Parathyroid adenoma (tissue), 2 donors: Measurements from ENCODE around the gene MAPK6.

ENCODE experiments used
- H2AFZ ChIP-seq: fragments of 300-600 bp; sonication (generic); one replicate; pipeline ENCODE4 v1.7.0; 2017; ENCODE audit warnings: antibody characterized with exemption, mild to moderate bottlenecking
- H3K27ac ChIP-seq: fragments of 300-600 bp; sonication (generic); one replicate; pipeline ENCODE4 v1.7.0; 2017
- H3K27me3 ChIP-seq: fragments of 300-600 bp; sonication (generic); one replicate; pipeline ENCODE4 v1.7.0; 2017; ENCODE audit warnings: low read length; ENCODE audit not compliant: control insufficient read depth, insufficient read depth
- H3K36me3 ChIP-seq: fragments of 300-600 bp; sonication (generic); one replicate; pipeline ENCODE4 v1.7.0; 2017; ENCODE audit warnings: low read length; ENCODE audit not compliant: control insufficient read depth, insufficient read depth
- H3K4me1 ChIP-seq: fragments of 300-600 bp; sonication (generic); one replicate; pipeline ENCODE4 v1.7.0; 2017; ENCODE audit warnings: control low read depth
- H3K4me2 ChIP-seq: fragments of 300-600 bp; sonication (generic); one replicate; pipeline ENCODE4 v1.7.0; 2017; ENCODE audit warnings: low read length
- H3K4me3 ChIP-seq: fragments of 300-600 bp; sonication (generic); one replicate; pipeline ENCODE4 v1.7.0; 2017; ENCODE audit warnings: low read depth, low read length
- H3K79me2 ChIP-seq: fragments of 300-600 bp; sonication (generic); one replicate; pipeline ENCODE4 v1.7.0; 2017; ENCODE audit warnings: control low read depth
- H3K9ac ChIP-seq: fragments of 300-600 bp; sonication (generic); one replicate; pipeline ENCODE4 v1.7.0; 2017; ENCODE audit warnings: mild to moderate bottlenecking
- H3K9me3 ChIP-seq: fragments of 300-600 bp; sonication (generic); one replicate; pipeline ENCODE4 v1.7.0; 2017; ENCODE audit warnings: low read length; ENCODE audit not compliant: control insufficient read depth
- CTCF ChIP-seq: fragments of 300-600 bp; sonication (generic); IDR thresholded peaks from one replicate; pipeline ENCODE4 v1.7.0; 2017; ENCODE audit warnings: antibody characterized with exemption, mild to moderate bottlenecking
- donor health status: primary hyperparathyroidism.

The MAPK6 gene

GRCh38 chr15:52056496-52056895, 37.5 kb downstream of the MAPK6 start:
- Histone ChIP-seq H2AFZ (no peak overlapping the region), H3K27ac (no peak overlapping the region), H3K4me1 (no peaks in the 10 kb centered on the region), H3K36me3 (no peaks in the 10 kb centered on the region), H3K9me3 (no peaks in the 10 kb centered on the region), H3K27me3 (no peaks in the 10 kb centered on the region), H3K4me3 (no peak overlapping the region), H3K4me2 (no peak overlapping the region), H3K9ac (no peak overlapping the region), H3K79me2 (no peaks in the 10 kb centered on the region)
- TF ChIP-seq CTCF, result no peak

DNA sequence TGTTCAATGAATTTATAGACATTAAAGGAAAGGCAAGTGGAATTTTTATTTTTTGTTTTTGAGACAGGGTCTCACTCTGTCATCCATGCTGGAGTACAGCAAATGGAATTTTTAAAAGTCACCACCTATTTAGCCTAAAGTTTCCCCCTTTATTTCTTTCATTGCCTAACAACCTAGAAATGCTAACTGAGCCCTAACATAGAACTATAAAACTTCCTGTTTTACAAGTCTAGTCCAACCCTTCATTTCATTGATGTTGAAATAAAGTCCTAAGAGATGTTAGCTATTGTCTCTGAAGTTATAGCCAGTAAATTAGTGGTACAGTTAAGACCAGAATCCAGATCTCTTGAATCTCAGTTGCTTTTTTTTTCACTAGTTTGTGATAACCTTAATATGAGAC, 39.0 kb downstream of the MAPK6 start:
- H3K4me2 ChIP-seq, result no peak overlapping the region

DNA sequence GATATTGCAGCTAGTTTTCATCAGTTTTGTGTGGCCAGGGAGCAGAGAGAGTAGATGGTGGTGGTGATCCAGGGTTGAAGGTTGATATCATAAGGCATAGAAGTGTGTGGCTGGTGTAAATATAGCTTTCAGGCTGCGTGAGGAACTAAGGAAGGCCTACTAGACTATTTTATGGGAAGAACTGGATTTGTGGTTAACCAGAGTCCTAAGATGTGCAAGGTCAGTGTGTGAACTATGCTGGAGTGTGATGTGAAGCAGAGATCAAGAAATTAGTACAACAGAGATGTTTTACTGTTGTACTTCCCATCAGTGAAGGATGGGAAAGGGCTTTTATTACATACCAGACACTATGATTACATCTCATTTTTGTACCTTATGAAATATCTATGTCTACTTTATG, 41.5 kb downstream of the MAPK6 start:
- H2AFZ ChIP-seq, result no peak overlapping the region
- no peaks in the 10 kb centered on the region for H3K79me2 ChIP-seq
- H3K4me1 ChIP-seq, result no peaks in the 10 kb centered on the region
- no peak overlapping the region for H3K4me3 ChIP-seq
- no peak overlapping the region for H3K27ac ChIP-seq
- TF ChIP-seq CTCF, result no peak
- no peaks in the 10 kb centered on the region for H3K36me3 ChIP-seq
- H3K27me3 ChIP-seq, result no peaks in the 10 kb centered on the region
- H3K9ac ChIP-seq, result no peak overlapping the region
- H3K9me3 ChIP-seq, result no peaks in the 10 kb centered on the region
- no peak overlapping the region for H3K4me2 ChIP-seq

More for the DNA sequence above, 39.0 kb downstream of the MAPK6 start:
- H3K9me3 ChIP-seq, result no peaks in the 10 kb centered on the region
- H3K4me1 ChIP-seq, result no peaks in the 10 kb centered on the region
- H3K79me2 ChIP-seq, result no peaks in the 10 kb centered on the region
- H3K9ac ChIP-seq, result no peak overlapping the region
- no peak for TF ChIP-seq CTCF
- no peak overlapping the region for H3K27ac ChIP-seq
- H3K36me3 ChIP-seq, result no peaks in the 10 kb centered on the region
- no peaks in the 10 kb centered on the region for H3K27me3 ChIP-seq
- H3K4me3 ChIP-seq, result no peak overlapping the region
- H2AFZ ChIP-seq, result no peak overlapping the region

- Histone ChIP-seq H3K9ac (no peak overlapping the region), H3K4me1 (no peaks in the 10 kb centered on the region), H3K79me2 (no peaks in the 10 kb centered on the region), H3K27me3 (no peaks in the 10 kb centered on the region), H3K27ac (no peak overlapping the region), H3K4me2 (no peak overlapping the region), H3K4me3 (no peak overlapping the region), H3K36me3 (no peaks in the 10 kb centered on the region), H3K9me3 (no peaks in the 10 kb centered on the region), H2AFZ (no peak overlapping the region)
- no peak for TF ChIP-seq CTCF
These were observed 48.0 kb downstream of the MAPK6 start for GRCh38 chr15:52066842-52067544.

GRCh38 chr15:52067545-52067926, 48.5 kb downstream of the MAPK6 start:
- H2AFZ ChIP-seq, result no peak overlapping the region
- no peaks in the 10 kb centered on the region for H3K27me3 ChIP-seq
- H3K4me1 ChIP-seq, result no peaks in the 10 kb centered on the region
- no peak overlapping the region for H3K9ac ChIP-seq
- H3K36me3 ChIP-seq, result no peaks in the 10 kb centered on the region
- H3K79me2 ChIP-seq, result no peaks in the 10 kb centered on the region
- no peak for TF ChIP-seq CTCF
- no peak overlapping the region for H3K27ac ChIP-seq
- H3K9me3 ChIP-seq, result no peaks in the 10 kb centered on the region
- H3K4me2 ChIP-seq, result no peak overlapping the region
- H3K4me3 ChIP-seq, result no peak overlapping the region
